ENCODE measurements around the gene LYSMD2. TPM values are rescaled to one million over a fixed set of nuclear protein-coding genes. Genes with fewer than 3 reads are reported as not detected.

The LYSMD2 gene
- total and polyA plus RNA-seq, 11 donors = 3.1 to 8.7 (median 5.7) TPM

- no peaks in the 10 kb centered on the region for H3K36me3 ChIP-seq
- ATAC-seq (peak; percentile 46 to 69 (median 54)), DNase-seq (peak in 3 of 5 donors; percentile 35 to 44 (median 36))
- TF ChIP-seq POLR2A (IDR thresholded peaks at IDR 0.05) (no peak), CTCF (IDR thresholded peaks at IDR 0.05) (no peak)
- peak overlapping the region in 10 of 12 donors; percentile 32 to 78 (median 54) for H3K27ac ChIP-seq
- H3K4me1 ChIP-seq = peaks cover 0 to 49% (median 12%) of the 10 kb centered on the region in 12 donors
- 4 to 15% (median 8%) methylated on average over 20 to 71 of the region's 71 CpGs for WGBS, 4 donors
- peak overlapping the region; percentile 53 to 96 (median 76) for H3K4me3 ChIP-seq
- no peaks in the 10 kb centered on the region for H3K9me3 ChIP-seq
- intact Hi-C loops (cut with DNase I) = loop anchor here in 2 of 10 donors (5.0 to 10.0 kb wide), 2 partner anchors 35 to 67 kb away; partner anchors contain the start of gene SCG3 (in 1 of the 2)
- peaks cover 0 to 3% (median 0%) of the 10 kb centered on the region in 9 donors for H3K27me3 ChIP-seq
Observed at GRCh38 chr15:51751697-51752683, 14.5 kb upstream of the LYSMD2 start.

- peak within 1 kb of the TSS; percentile 53 to 96 (median 76) for H3K4me3 ChIP-seq
- peaks cover 0 to 5% (median 0%) of the 10 kb centered on the region in 9 donors for H3K27me3 ChIP-seq
- no peaks in the 10 kb centered on the region for H3K9me3 ChIP-seq
- peak; percentile 59 to 97 (median 92) for ATAC-seq
- peak within 1 kb of the TSS in 10 of 12 donors; percentile 32 to 78 (median 54) for H3K27ac ChIP-seq
- no peaks in the 10 kb centered on the region for H3K36me3 ChIP-seq
- intact Hi-C loops (cut with DNase I) = loop anchor here in 2 of 10 donors (5.0 to 10.0 kb wide), 2 partner anchors 34 to 66 kb away; partner anchors contain the start of gene SCG3 (in 1 of the 2)
- DNase-seq = peak; percentile 37 to 77 (median 58)
- TF ChIP-seq POLR2A (IDR thresholded peaks at IDR 0.05) (no peak), CTCF (IDR thresholded peaks at IDR 0.05) (no peak)
- H3K4me1 ChIP-seq = peaks cover 0 to 41% (median 11%) of the 10 kb centered on the region in 12 donors
- WGBS, 4 donors = 6 to 14% (median 8%) methylated on average over 29 to 65 of the region's 65 CpGs
Observed at GRCh38 chr15:51750792-51751696, 13.6 kb upstream of the LYSMD2 start, which contains the start of gene TMOD2. TMOD2 (plus strand) TSS chr15:51751597; CDS start chr15:51766442, 14,845 bp downstream.

- Histone ChIP-seq H3K27me3 (peaks cover 0 to 5% (median 0%) of the 10 kb centered on the region in 9 donors), H3K4me1 (peaks cover 0 to 32% (median 11%) of the 10 kb centered on the region in 12 donors), H3K36me3 (no peaks in the 10 kb centered on the region), H3K27ac (no peak overlapping the region), H3K9me3 (no peaks in the 10 kb centered on the region), H3K4me3 (no peak overlapping the region)
- DNase-seq (no peak), ATAC-seq (no peak)
- intact Hi-C loops (cut with DNase I) = loop anchor here in 2 of 10 donors (5.0 to 10.0 kb wide), 2 partner anchors 33 to 65 kb away; partner anchors contain the start of gene SCG3 (in 1 of the 2)
- 74 to 81% (median 78%) methylated on average over 4 of the region's 4 CpGs for WGBS, 4 donors
- TF ChIP-seq CTCF (IDR thresholded peaks at IDR 0.05) = no peak
- no peak for TF ChIP-seq POLR2A (IDR thresholded peaks at IDR 0.05)
Observed at GRCh38 chr15:51750186-51750585, 12.7 kb upstream of the LYSMD2 start.

Data from heart left ventricle (tissue), 16 donors.